Liver (tissue), 9 donors: ENCODE data around the gene COL5A1. TPM values are rescaled to one million over a fixed set of nuclear protein-coding genes. Genes with fewer than 3 reads are reported as not detected.

Experiments used
- DNase-seq: peaks from one replicate; pipeline ENCODE4 v3.0.0-alpha.2; 2017; ENCODE audit warnings: low spot score
- H3K27ac ChIP-seq, 2 donors: one replicate each; pipeline ENCODE4 v1.7.0; 2013; ENCODE audit warnings: inconsistent platforms in 2 of 2, low read length in 2 of 2, control low read depth in 1 of 2, low read depth in 1 of 2, mild to moderate bottlenecking in 1 of 2
- H3K27me3 ChIP-seq, 4 donors: one replicate each; pipeline versions ENCODE4 v1.6.1 to v1.7.0; 2013; ENCODE audit warnings: low read length in 3 of 4, inconsistent platforms in 1 of 4, mild to moderate bottlenecking in 1 of 4, moderate library complexity in 1 of 4; ENCODE audit not compliant: control insufficient read depth in 4 of 4, insufficient read depth in 4 of 4
- H3K36me3 ChIP-seq, 4 donors: one replicate each; pipeline versions ENCODE4 v1.6.1 to v1.7.0; 2013; ENCODE audit warnings: low read length in 3 of 4, mild to moderate bottlenecking in 3 of 4, low read depth in 1 of 4, moderate library complexity in 1 of 4; ENCODE audit not compliant: control insufficient read depth in 4 of 4, insufficient read depth in 3 of 4
- H3K4me1 ChIP-seq, 4 donors: one replicate each; pipeline versions ENCODE4 v1.6.1 to v1.7.0; 2013; ENCODE audit warnings: low read length in 3 of 4, mild to moderate bottlenecking in 3 of 4, moderate library complexity in 1 of 4; ENCODE audit not compliant: control insufficient read depth in 4 of 4, insufficient read depth in 4 of 4
- H3K4me3 ChIP-seq, 3 donors: one replicate each; pipeline versions ENCODE4 v1.6.1 to v1.7.0; 2013; ENCODE audit warnings: low read length in 3 of 3, control low read depth in 1 of 3, low read depth in 1 of 3, mild to moderate bottlenecking in 1 of 3
- H3K9ac ChIP-seq, 2 donors: one replicate each; pipeline ENCODE4 v1.7.0; 2013; ENCODE audit warnings: low read length in 2 of 2, mild to moderate bottlenecking in 2 of 2, moderate library complexity in 2 of 2, control low read depth in 1 of 2, low read depth in 1 of 2
- H3K9me3 ChIP-seq, 4 donors: one replicate each; pipeline versions ENCODE4 v1.6.1 to v1.7.0; 2013; ENCODE audit warnings: low read length in 3 of 4; ENCODE audit not compliant: control insufficient read depth in 4 of 4
- ATF3 ChIP-seq: IDR thresholded peaks from 2 replicates; pipeline ENCODE4 v1.6.1; 2016; ENCODE audit warnings: antibody characterized with exemption
- CTCF ChIP-seq: fragments of 150-350 bp; IDR thresholded peaks from 2 replicates; pipeline ENCODE4 v1.5.1; 2017; ENCODE audit warnings: improper control_type of control experiment, low read depth, low read length; ENCODE audit not compliant: missing input control
- EGR1 ChIP-seq, 2 donors: IDR thresholded peaks; 2 replicates each; pipeline ENCODE4 v1.6.1; 2016 to 2018; ENCODE audit warnings: antibody characterized with exemption in 2 of 2, low read depth in 2 of 2
- FOXA1 ChIP-seq: IDR thresholded peaks from 2 replicates; pipeline ENCODE4 v1.6.1; 2016; ENCODE audit warnings: antibody characterized with exemption
- FOXA2 ChIP-seq: IDR thresholded peaks from 2 replicates; pipeline ENCODE4 v1.6.1; 2016; ENCODE audit warnings: antibody characterized with exemption
- GABPA ChIP-seq, 2 donors: IDR thresholded peaks in 1 of 2; conservative IDR thresholded peaks in 1 of 2; 2 replicates each; pipeline ENCODE4 v1.6.1; 2016; ENCODE audit warnings: antibody characterized with exemption in 2 of 2, mild to moderate bottlenecking in 1 of 2, moderate library complexity in 1 of 2
- HNF4A ChIP-seq, 2 donors: conservative IDR thresholded peaks; 2 replicates each; pipeline ENCODE4 v1.6.1; 2016; ENCODE audit warnings: antibody characterized with exemption in 2 of 2, mild to moderate bottlenecking in 2 of 2
- HNF4G ChIP-seq: IDR thresholded peaks from 2 replicates; pipeline ENCODE4 v1.6.1; 2016; ENCODE audit warnings: antibody characterized with exemption
- JUND ChIP-seq, 2 donors: IDR thresholded peaks; 2 replicates each; pipeline ENCODE4 v1.6.1; 2016; ENCODE audit warnings: antibody characterized with exemption in 2 of 2
- MAX ChIP-seq: IDR thresholded peaks from 2 replicates; pipeline ENCODE4 v1.6.1; 2016; ENCODE audit warnings: antibody characterized with exemption
- NR2F2 ChIP-seq: IDR thresholded peaks from 2 replicates; pipeline ENCODE4 v1.6.1; 2016; ENCODE audit warnings: antibody characterized with exemption
- RAD21 ChIP-seq, 2 donors: IDR thresholded peaks; 2 replicates each; pipeline ENCODE4 v1.6.1; 2016; ENCODE audit warnings: antibody characterized with exemption in 2 of 2, mild to moderate bottlenecking in 2 of 2
- REST ChIP-seq: IDR thresholded peaks from 2 replicates; pipeline ENCODE4 v1.6.1; 2016; ENCODE audit warnings: antibody characterized with exemption, mild to moderate bottlenecking
- RXRA ChIP-seq, 2 donors: IDR thresholded peaks; 2 replicates each; pipeline ENCODE4 v1.6.1; 2017 to 2018; ENCODE audit warnings: antibody characterized with exemption in 2 of 2, mild to moderate bottlenecking in 1 of 2
- SP1 ChIP-seq: IDR thresholded peaks from 2 replicates; pipeline ENCODE4 v1.6.1; 2018; ENCODE audit warnings: antibody characterized with exemption, mild to moderate bottlenecking
- TAF1 ChIP-seq: conservative IDR thresholded peaks from 2 replicates; pipeline ENCODE4 v1.6.1; 2016; ENCODE audit warnings: antibody characterized with exemption, mild to moderate bottlenecking
- YY1 ChIP-seq: IDR thresholded peaks from 2 replicates; pipeline ENCODE4 v1.6.1; 2016; ENCODE audit warnings: antibody characterized with exemption, mild to moderate bottlenecking
- ZBTB33 ChIP-seq: IDR thresholded peaks from 2 replicates; pipeline ENCODE4 v1.6.1; 2016; ENCODE audit warnings: antibody characterized with exemption
- WGBS: extraction: QIAGEN DNeasy Blood & Tissue Kit; methylation state at CpG from one replicate; pipeline ENCODE4 v1.1.7; 2013; 5-methylcytosine and 5-hydroxymethylcytosine counted together
- polyA plus RNA-seq, 2 donors: library from polyadenylated mRNA; stranded (reverse) in 1 of 2; unstranded in 1 of 2; fragments of 200-250 nt in 1 of 2; fragments of >200 nt in 1 of 2; fragmentation: Nextera tagmentation in 1 of 2; extraction: Ambion mirVana in 1 of 2; gene quantifications; one replicate each; pipeline versions ENCODE4 v1.2.1 to v1.2.3, GENCODE V29; 2013 to 2015
- total RNA-seq, 2 donors: library from RNA; depleted of rRNA; stranded (reverse); fragments of >200 nt; gene quantifications; one replicate each; pipeline ENCODE4 v1.2.3, GENCODE V29; 2014
- donor health status: healthy.
- donor health status: healthy.
- donor health status: healthy.
- donor health status: healthy.
- donor health status: healthy.

COL5A1 gene
- total and polyA plus RNA-seq, 4 donors = 0.67 to 15.6 (median 11.2) TPM

- no peak for TF ChIP-seq ATF3
These were observed 134.6 kb downstream of the COL5A1 start (continued) for GRCh38 chr9:134776080-134776796.

GRCh38 chr9:134777153-134777552 lies 135.6 kb downstream of the COL5A1 start:
- Histone ChIP-seq H3K9ac (no peak overlapping the region), H3K27me3 (peaks cover 0 to 1% (median 0%) of the 10 kb centered on the region in 4 donors), H3K4me3 (no peak overlapping the region), H3K9me3 (no peaks in the 10 kb centered on the region), H3K36me3 (no peaks in the 10 kb centered on the region), H3K27ac (no peak overlapping the region), H3K4me1 (no peaks in the 10 kb centered on the region)
- TF ChIP-seq MAX = no peak
- no peak for TF ChIP-seq YY1
- no peak for TF ChIP-seq CTCF
- no peak for TF ChIP-seq RAD21 (IDR thresholded peaks at IDR 0.05)
- TF ChIP-seq JUND (IDR thresholded peaks at IDR 0.05) = no peak
- no peak for TF ChIP-seq EGR1 (IDR thresholded peaks at IDR 0.05; ENCODE audit: low read depth in 2 of 2)
- no peak for TF ChIP-seq HNF4G
- TF ChIP-seq GABPA (IDR thresholded peaks at IDR 0.05 in 1 of 2, conservative IDR thresholded peaks at IDR 0.05 in 1 of 2) = no peak
- TF ChIP-seq HNF4A (conservative IDR thresholded peaks at IDR 0.05) = no peak
- no peak for TF ChIP-seq ATF3
- TF ChIP-seq FOXA1 = no peak
- no peak for TF ChIP-seq TAF1
- no peak for TF ChIP-seq RXRA (IDR thresholded peaks at IDR 0.05)
- no peak for TF ChIP-seq FOXA2
- no peak for TF ChIP-seq REST
- no peak for TF ChIP-seq ZBTB33
- no peak for TF ChIP-seq NR2F2
- TF ChIP-seq SP1 = no peak
- no peak for DNase-seq
- WGBS = 76% methylated on average over 13 of the region's 13 CpGs
